Thymus (tissue), 11 donors: Measurements from ENCODE around the gene FERMT2. TPM values are rescaled to one million over a fixed set of nuclear protein-coding genes. Genes with fewer than 3 reads are reported as not detected.
A peak's percentile ranks its signal among the peaks of the same experiment; 100 is the strongest.

Experiments used
- DNase-seq, 9 donors: peaks; one replicate each; pipeline ENCODE4 v3.0.0-alpha.2; 2013; ENCODE audit warnings: low spot score in 9 of 9, low read depth in 6 of 9, missing footprints in 1 of 9
- H3K27ac ChIP-seq, 2 donors: one replicate each; pipeline ENCODE4 v1.5.1; 2013; ENCODE audit warnings: control low read depth in 1 of 2, low read depth in 1 of 2, low read length in 1 of 2, mild to moderate bottlenecking in 1 of 2, moderate library complexity in 1 of 2
- H3K27me3 ChIP-seq, 2 donors: one replicate each; pipeline ENCODE4 v1.5.1; 2013; ENCODE audit warnings: low read length in 1 of 2; ENCODE audit not compliant: control insufficient read depth in 2 of 2, insufficient read depth in 1 of 2
- H3K36me3 ChIP-seq, 2 donors: one replicate each; pipeline ENCODE4 v1.5.1; 2013; ENCODE audit warnings: low read length in 1 of 2, mild to moderate bottlenecking in 1 of 2, moderate library complexity in 1 of 2; ENCODE audit not compliant: control insufficient read depth in 2 of 2, insufficient read depth in 2 of 2
- H3K4me1 ChIP-seq, 2 donors: one replicate each; pipeline ENCODE4 v1.5.1; 2013; ENCODE audit warnings: low read length in 2 of 2; ENCODE audit not compliant: control insufficient read depth in 2 of 2, insufficient read depth in 2 of 2
- H3K4me3 ChIP-seq, 2 donors: one replicate each; pipeline ENCODE4 v1.5.1; 2013; ENCODE audit warnings: low read length in 2 of 2, control low read depth in 1 of 2, mild to moderate bottlenecking in 1 of 2
- H3K9me3 ChIP-seq, 2 donors: one replicate each; pipeline ENCODE4 v1.5.1; 2013; ENCODE audit warnings: low read length in 1 of 2, mild to moderate bottlenecking in 1 of 2; ENCODE audit not compliant: control insufficient read depth in 2 of 2, insufficient read depth in 1 of 2
- WGBS: extraction: QIAGEN DNeasy Blood & Tissue Kit; methylation state at CpG from one replicate; pipeline ENCODE4 v1.1.7; 2013; 5-methylcytosine and 5-hydroxymethylcytosine counted together
- polyA plus RNA-seq: library from polyadenylated mRNA; stranded (reverse); fragments of 200-250 nt; gene quantifications from one replicate; pipeline ENCODE4 v1.2.3, GENCODE V29; 2013
- total RNA-seq: library from RNA; stranded (reverse); fragments of 120-200 nt; gene quantifications from one replicate; pipeline ENCODE4 v1.2.4, GENCODE V29; 2013
- donor health status: healthy.

FERMT2 gene
- total and polyA plus RNA-seq, 2 donors: 10.8 to 21.2 TPM

- DNase-seq: no peak
- Histone ChIP-seq H3K9me3 (no peaks in the 10 kb centered on the region), H3K4me3 (no peak overlapping the region), H3K27ac (no peak overlapping the region), H3K4me1 (no peaks in the 10 kb centered on the region), H3K27me3 (no peaks in the 10 kb centered on the region), H3K36me3 (no peaks in the 10 kb centered on the region)
- WGBS: 89% methylated on average over 1 of the region's 1 CpG
Observed at GRCh38 chr14:52898496-52898895, 52.4 kb downstream of the FERMT2 start.

GRCh38 chr14:52895000-52895399, 55.9 kb downstream of the FERMT2 start:
- Histone ChIP-seq H3K4me3 (no peak overlapping the region), H3K4me1 (no peaks in the 10 kb centered on the region), H3K9me3 (no peaks in the 10 kb centered on the region), H3K27ac (peak overlapping the region in 1 of 2 donors; percentile 32), H3K36me3 (no peaks in the 10 kb centered on the region), H3K27me3 (no peaks in the 10 kb centered on the region)
- 2% methylated on average over 2 of the region's 2 CpGs for WGBS
- peak in 2 of 9 donors; percentile 10 to 43 for DNase-seq

GRCh38 chr14:52891800-52892199, 59.0 kb downstream of the FERMT2 start:
- no peaks in the 10 kb centered on the region for H3K36me3 ChIP-seq
- WGBS: 98% methylated on average over 3 of the region's 3 CpGs
- no peak for DNase-seq
- H3K27me3 ChIP-seq: no peaks in the 10 kb centered on the region
- no peak overlapping the region for H3K4me3 ChIP-seq
- no peak overlapping the region for H3K27ac ChIP-seq
- H3K9me3 ChIP-seq: no peaks in the 10 kb centered on the region
- H3K4me1 ChIP-seq: no peaks in the 10 kb centered on the region

- DNase-seq: no peak
- H3K4me3 ChIP-seq: no peak overlapping the region
- 97% methylated on average over 6 of the region's 6 CpGs for WGBS
- H3K9me3 ChIP-seq: no peaks in the 10 kb centered on the region
- H3K27ac ChIP-seq: no peak overlapping the region
- no peaks in the 10 kb centered on the region for H3K27me3 ChIP-seq
- H3K4me1 ChIP-seq: no peaks in the 10 kb centered on the region
- H3K36me3 ChIP-seq: no peaks in the 10 kb centered on the region
Observed at GRCh38 chr14:52888839-52889838, 61.7 kb downstream of the FERMT2 start.

- Histone ChIP-seq H3K9me3 (no peaks in the 10 kb centered on the region), H3K4me1 (no peaks in the 10 kb centered on the region), H3K4me3 (no peak overlapping the region), H3K27me3 (no peaks in the 10 kb centered on the region), H3K27ac (no peak overlapping the region), H3K36me3 (no peaks in the 10 kb centered on the region)
- DNase-seq: no peak
- 97% methylated on average over 4 of the region's 4 CpGs for WGBS
Observed at GRCh38 chr14:52888159-52888558, 62.7 kb downstream of the FERMT2 start.

GRCh38 chr14:52885230-52885629, 65.6 kb downstream of the FERMT2 start:
- 93% methylated on average over 2 of the region's 2 CpGs for WGBS
- DNase-seq: no peak
- Histone ChIP-seq H3K9me3 (no peaks in the 10 kb centered on the region), H3K36me3 (no peaks in the 10 kb centered on the region), H3K27ac (no peak overlapping the region), H3K4me1 (no peaks in the 10 kb centered on the region), H3K4me3 (no peak overlapping the region), H3K27me3 (no peaks in the 10 kb centered on the region)

GRCh38 chr14:52883658-52884057, 67.2 kb downstream of the FERMT2 start:
- H3K36me3 ChIP-seq: no peaks in the 10 kb centered on the region
- no peak for DNase-seq
- no peaks in the 10 kb centered on the region for H3K4me1 ChIP-seq
- H3K27ac ChIP-seq: no peak overlapping the region
- no peak overlapping the region for H3K4me3 ChIP-seq
- H3K27me3 ChIP-seq: no peaks in the 10 kb centered on the region
- no peaks in the 10 kb centered on the region for H3K9me3 ChIP-seq
- WGBS: 95% methylated on average over 5 of the region's 5 CpGs

- Histone ChIP-seq H3K4me1 (no peaks in the 10 kb centered on the region), H3K4me3 (no peak overlapping the region), H3K27me3 (no peaks in the 10 kb centered on the region), H3K9me3 (no peaks in the 10 kb centered on the region), H3K36me3 (no peaks in the 10 kb centered on the region), H3K27ac (no peak overlapping the region)
- 97% methylated on average over 6 of the region's 6 CpGs for WGBS
- no peak for DNase-seq
Observed at GRCh38 chr14:52882824-52883223, 68.0 kb downstream of the FERMT2 start.

GRCh38 chr14:52879958-52880357, 70.9 kb downstream of the FERMT2 start:
- no peaks in the 10 kb centered on the region for H3K36me3 ChIP-seq
- no peak overlapping the region for H3K4me3 ChIP-seq
- H3K9me3 ChIP-seq: no peaks in the 10 kb centered on the region
- no peak overlapping the region for H3K27ac ChIP-seq
- no peak for DNase-seq
- no peaks in the 10 kb centered on the region for H3K4me1 ChIP-seq
- H3K27me3 ChIP-seq: no peaks in the 10 kb centered on the region
- 96% methylated on average over 5 of the region's 5 CpGs for WGBS
